HG03469 (cell line): ENCODE measurements around the gene PSMB7.

Source experiments
- ATAC-seq: cut with Tn5 transposase; IDR thresholded peaks from one replicate; pipeline ENCODE4 v1.9.1; 2021; ENCODE audit warnings: mild to moderate bottlenecking, moderate library complexity, moderate number of reproducible peaks; ENCODE audit not compliant: unreplicated experiment

Gene PSMB7

DNA sequence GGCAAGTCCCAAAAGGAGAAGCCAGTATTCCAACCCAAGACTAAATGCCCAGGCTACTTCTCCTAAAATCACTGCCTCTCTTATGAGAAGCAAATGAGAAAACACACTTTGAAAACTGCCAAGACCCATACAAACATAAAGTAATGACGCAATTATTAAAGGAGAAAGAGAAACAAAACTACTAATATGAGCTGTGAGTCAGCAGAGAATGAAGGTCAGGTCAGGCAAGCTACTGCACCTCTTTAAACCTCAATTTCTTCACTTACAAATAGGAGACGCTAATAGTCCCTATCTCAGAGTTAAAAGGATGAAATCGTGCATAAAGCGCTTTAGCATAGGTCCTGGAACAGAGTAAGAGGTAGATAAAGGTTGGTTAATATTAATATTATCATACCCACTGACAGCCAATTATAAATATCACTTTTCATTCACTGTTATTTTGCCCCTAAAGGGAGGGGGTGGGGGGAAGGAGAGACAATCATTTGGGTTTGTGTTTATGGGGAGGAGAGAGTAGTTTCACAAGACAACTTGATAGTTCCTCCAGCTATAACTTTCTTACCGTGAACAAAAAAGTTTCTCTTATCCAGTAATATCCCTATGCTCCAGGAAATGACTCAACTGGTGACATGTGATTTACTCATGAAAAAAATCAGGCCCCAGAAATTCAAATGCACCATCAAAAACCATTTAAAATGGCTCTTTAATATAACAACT is 3.6 kb downstream of the PSMB7 start:
- no peak for ATAC-seq

GRCh38 chr9:124410321-124410913 is 4.8 kb downstream of the PSMB7 start:
- ATAC-seq: no peak

GRCh38 chr9:124409410-124409809 is 5.8 kb downstream of the PSMB7 start:
- ATAC-seq: no peak

GRCh38 chr9:124403246-124403645 is 12.0 kb downstream of the PSMB7 start:
- no peak for ATAC-seq

DNA sequence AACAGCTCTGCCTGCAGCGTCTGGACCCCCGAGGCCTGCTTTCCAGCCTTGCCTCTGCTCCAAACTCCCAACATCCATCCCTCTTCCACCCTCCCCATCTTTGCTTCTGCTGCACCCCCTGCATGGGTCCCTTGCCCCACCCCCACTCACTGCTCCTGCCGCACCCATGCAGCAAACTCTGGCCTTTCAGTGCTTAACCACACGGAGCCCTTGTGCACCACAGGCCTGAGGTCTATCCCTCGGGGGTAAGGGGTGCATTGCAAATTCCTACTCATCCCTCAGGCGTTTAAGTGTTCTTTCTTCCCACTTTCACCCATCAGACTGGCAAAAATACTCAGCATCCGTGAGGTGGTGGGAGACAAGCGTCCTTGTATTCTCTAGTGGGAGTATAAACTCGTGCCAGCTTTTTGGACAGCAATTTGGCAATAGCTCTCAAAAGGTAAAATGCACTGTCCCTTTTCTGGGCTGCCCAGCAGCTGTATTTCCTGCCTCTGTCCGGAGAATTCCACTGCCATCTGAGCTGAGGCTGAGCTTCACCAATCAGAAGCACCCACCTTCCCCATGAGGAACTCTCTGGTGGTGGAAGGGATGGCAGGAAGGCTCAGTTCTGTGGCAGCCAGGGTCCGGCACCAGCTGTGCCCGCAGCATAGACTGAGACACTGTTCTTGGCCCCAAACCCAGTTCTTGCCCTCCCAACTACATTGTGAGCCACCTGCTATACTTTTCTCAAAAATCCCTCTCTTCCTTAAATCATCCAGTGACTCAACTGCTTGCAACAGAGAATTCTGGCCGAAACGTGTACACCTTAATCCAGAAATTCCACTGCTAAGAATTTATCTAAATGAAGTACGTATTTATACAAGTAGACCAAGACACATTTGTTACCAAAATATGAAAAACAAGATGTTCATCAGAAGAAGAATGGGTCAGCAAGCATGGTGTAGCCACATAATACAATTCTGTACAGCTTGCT is 15.0 kb downstream of the PSMB7 start:
- no peak for ATAC-seq

DNA sequence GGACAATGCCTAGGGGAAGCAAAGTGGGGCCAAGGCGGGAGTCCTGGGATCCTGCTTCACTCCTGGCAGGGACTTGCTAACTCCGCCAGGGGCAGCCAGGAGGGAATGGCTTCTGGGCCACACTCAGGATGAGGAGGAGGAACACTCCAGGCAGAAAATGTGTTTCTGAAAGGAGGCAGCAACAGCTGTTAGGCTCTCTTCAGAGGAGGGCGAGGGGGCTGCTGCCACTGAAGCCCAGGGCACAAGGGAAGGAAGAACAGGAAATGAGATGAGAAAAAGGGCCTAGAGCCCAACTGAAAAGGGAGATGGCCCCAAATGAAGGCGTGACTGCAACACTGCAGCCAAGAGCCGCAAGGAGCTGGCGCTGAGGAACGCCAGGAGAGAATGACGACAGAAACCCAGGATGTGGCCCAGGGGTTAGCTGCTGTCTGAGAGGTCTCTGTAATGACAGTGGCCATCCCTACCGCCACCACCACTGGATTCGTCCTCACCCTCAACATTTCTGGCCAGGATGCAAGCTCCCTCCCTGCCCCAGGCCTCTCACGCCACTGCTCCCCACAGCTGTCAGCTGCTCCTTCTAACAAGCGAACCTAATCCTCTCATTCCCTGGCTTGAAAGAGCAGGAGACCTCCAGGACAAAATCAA is 15.8 kb downstream of the PSMB7 start:
- ATAC-seq: no peak

GRCh38 chr9:124398191-124398935 is 16.9 kb downstream of the PSMB7 start:
- no peak for ATAC-seq

DNA sequence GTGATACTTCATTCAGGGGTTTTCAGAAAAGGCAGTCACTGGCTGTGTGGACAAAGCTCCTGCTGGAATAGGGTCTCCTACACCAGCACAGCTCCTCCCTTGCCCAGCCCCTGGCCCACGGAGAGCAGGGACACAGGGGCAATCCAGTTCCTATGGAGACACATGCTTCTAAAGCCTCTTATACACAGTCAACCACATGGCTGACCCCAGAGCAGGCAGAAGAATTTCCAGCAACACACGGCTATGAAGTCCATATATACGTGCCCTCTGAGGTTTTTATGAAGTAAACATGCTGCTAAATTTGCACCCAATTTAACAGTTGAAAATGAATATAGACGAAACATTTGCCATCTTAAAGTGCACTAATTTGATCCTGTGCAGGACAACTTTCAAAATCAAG is 19.4 kb downstream of the PSMB7 start:
- ATAC-seq: no peak

- no peak for ATAC-seq
Observed at GRCh38 chr9:124394596-124394995, 20.6 kb downstream of the PSMB7 start.

DNA sequence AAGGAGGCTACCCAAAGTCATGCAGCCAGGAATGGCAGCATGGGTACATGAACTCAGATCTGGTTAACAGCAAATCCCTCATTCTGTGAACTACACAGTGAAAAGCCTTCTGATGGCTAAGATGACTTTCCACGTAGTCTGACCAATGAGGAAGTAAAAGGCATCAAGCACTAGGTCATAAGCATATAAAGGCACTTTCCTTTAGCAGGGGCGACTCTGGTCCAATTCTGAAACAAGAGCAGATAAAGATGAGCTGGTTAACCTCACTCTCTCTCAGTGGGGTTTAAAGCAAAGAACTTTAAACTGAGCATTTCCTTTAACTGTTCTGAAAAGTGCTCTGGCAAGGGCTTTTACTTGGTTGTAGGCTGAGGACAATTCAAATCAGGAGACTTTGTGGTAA is 21.1 kb downstream of the PSMB7 start:
- no peak for ATAC-seq

DNA sequence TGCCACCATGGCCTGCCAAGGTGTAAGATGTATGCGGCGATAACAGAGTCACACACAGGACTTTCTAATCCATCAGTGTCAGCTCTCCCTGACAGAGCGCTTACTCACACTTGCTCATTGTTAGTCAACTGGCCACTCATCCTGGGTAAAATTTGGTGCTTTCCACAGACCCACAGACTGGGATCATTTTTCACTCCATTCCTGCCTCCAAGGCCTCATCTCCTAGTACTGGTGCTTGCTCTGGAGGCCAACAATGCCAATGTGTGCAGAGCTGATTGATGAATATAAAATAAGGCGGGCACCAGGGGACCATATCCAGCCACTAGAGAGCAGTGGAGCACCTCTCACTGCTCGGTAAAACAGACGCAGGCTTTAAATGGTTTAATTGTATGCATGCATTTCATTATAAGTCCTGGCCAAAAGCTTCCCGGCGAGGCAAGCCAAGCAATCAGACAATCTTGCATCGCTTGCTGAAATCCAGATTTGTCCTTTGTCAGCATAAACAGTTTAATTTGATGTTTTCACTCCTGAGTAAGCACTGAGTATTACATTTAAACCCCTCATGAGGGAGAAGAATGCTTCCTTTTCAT is 22.3 kb downstream of the PSMB7 start:
- no peak for ATAC-seq

DNA sequence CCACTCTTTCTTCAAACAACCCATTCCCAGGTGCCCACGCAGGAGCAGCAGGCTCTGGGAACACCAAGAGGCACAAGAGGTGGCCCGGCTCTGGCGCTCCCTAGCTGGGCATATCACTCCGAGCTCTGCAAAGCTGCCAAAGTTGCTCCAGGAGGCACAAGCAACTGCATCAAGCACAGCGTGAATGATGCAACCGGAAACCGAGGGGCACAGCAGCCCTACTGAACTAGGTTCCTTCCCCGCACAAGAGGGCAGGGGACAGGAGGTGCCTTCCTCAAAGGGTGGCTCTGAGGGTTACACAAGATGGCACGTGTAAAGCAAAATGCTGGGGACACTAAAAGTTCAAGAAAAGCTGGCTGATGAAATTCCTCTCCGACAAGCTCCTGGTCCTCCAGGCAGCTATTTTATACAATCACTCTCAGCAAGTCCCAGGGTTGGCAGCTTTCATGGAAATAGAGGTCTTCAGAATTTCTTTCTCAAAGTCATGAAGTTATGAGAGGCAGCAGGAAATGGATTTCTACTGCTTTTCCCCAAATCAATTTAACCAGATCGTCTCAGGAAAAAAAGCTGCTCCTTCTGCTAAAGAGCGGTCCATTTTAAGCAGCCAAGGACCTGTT is 22.9 kb downstream of the PSMB7 start:
- no peak for ATAC-seq

GRCh38 chr9:124390794-124391658 is 24.2 kb downstream of the PSMB7 start:
- no peak for ATAC-seq

GRCh38 chr9:124389146-124389939 is 25.9 kb downstream of the PSMB7 start:
- ATAC-seq: no peak

GRCh38 chr9:124388275-124389048 is 26.8 kb downstream of the PSMB7 start:
- ATAC-seq: no peak

DNA sequence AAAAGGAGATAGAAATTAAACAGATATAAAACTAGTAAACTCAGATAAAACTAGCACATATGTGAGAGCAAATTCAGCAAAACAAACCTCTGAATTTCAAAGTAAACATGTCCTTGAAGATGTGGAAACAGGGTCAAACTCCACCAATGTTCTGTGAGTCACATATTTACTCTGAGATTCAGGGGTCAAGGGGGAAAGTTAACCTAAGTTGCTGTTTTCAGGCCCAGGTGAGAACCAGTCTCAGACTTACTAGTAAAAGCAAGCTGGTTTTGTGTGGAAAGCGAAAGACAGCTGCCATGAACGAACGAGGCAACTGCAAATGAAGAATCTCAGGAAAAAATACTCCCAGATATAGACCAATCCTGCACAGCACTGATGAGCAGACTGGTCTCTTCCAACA is 29.0 kb downstream of the PSMB7 start:
- ATAC-seq: no peak

GRCh38 chr9:124385623-124386022 is 29.6 kb downstream of the PSMB7 start:
- no peak for ATAC-seq
